Renal pelvis (tissue), 12 donors: ENCODE data around the gene OR1I1. TPM values are rescaled to one million over a fixed set of nuclear protein-coding genes. Genes with fewer than 3 reads are reported as not detected.
A peak's percentile ranks its signal among the peaks of the same experiment; 100 is the strongest.
"Not testable (repeated sequence)": the region's sequence is repeated elsewhere in the genome, so short reads cannot be mapped to it uniquely, and the experiment has no call there.

Experiments used
- DNase-seq: peaks from one replicate; pipeline ENCODE4 v3.0.0-alpha.2; 2013
- long read RNA-seq, 16 experiments: transcript quantifications; one replicate each; lab custom pipeline, GENCODE V29; 2026
- polyA plus RNA-seq, 3 donors: library from polyadenylated mRNA; unstranded; fragments of 120-200 nt; gene quantifications; one replicate each; pipeline ENCODE4 v1.2.1, GENCODE V29; 2013; ENCODE audit not compliant: insufficient read length in 3 of 3

The OR1I1 gene
- under 1 TPM; 0.03 to 0.09 (median 0.07) TPM for polyA plus RNA-seq
- long read RNA-seq, donor 1 = 0 reads
- long read RNA-seq, donor 2 = 0 reads
- long read RNA-seq, donor 3 = 0 reads
- long read RNA-seq, donor 4 = 0 reads
- long read RNA-seq, donor 5 = 0 reads
- long read RNA-seq, donor 6 = 0 reads
- long read RNA-seq, donor 7 = 0 reads
- long read RNA-seq, donor 8 = 0 reads
- long read RNA-seq, donor 9 = 0 reads
- long read RNA-seq, donor 10 = 0 reads
- long read RNA-seq, donor 11 = 0 reads
- long read RNA-seq, donor 12 = 0 reads
- long read RNA-seq, donor 13 = 0 reads
- long read RNA-seq, donor 14 = 0 reads
- long read RNA-seq, donor 15 = 0 reads
- long read RNA-seq, donor 16 = 0 reads

GRCh38 chr19:15081911-15082310, at the start of gene OR1I1:
OR1I1 (plus strand) TSS chr19:15082211; CDS start chr19:15087066, 4,855 bp downstream.
- no peak for DNase-seq

DNA sequence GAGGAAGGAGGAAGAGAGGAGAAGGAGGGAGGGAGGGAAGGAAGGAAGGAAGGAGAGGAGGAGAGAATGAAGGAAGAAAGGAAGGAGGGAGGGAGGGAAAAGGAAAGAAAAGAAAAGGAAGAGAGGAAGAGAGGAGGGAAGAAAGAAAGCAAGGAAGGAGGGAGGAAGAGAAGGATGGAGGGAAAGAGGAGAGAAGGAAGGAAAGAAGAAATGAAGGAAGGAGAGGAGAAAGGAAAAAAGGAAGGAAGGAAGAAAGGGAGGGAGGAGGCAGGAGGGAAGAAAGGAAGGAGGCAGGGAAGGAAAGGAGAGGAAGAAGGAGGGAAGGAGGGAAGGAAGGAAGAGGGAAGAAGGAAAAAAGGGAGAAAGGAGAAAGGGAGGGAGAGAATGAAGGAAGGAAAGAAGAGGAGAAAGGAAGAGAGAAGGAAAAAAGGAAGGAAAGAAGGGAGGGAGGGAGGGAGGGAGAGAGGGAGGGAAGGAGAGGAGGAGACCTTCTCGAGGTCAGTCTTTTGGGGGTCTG, 46.2 kb upstream of the OR1I1 start:
- no peak for DNase-seq

GRCh38 chr19:15037586-15037985, 44.4 kb upstream of the OR1I1 start:
- no peak for DNase-seq

DNA sequence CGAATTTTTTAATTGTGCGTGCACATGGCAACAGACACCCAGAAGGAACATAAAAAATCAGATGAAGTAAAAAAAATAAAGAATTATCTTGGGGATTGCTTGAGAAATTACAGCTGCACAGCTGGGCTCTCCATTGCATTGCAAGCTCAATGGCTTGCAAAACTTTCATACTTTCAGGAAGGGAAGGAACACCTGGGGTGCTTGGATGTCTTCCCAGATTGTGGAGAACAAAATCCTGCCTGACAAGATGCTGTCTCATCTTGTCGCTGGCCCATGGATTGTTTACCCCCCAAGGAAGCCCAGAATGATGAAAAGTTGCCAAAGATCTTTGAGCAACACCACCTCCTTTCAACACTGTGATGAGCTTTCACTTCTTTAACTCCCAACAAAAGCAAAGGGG, 43.7 kb upstream of the OR1I1 start:
- no peak for DNase-seq

- no peak for DNase-seq
Observed at GRCh38 chr19:15042003-15042402, 40.0 kb upstream of the OR1I1 start.

- no peak for DNase-seq
Observed at GRCh38 chr19:15042826-15043225, 39.2 kb upstream of the OR1I1 start.

GRCh38 chr19:15045506-15045905, 36.5 kb upstream of the OR1I1 start:
- no peak for DNase-seq

GRCh38 chr19:15047680-15048079, 34.3 kb upstream of the OR1I1 start:
- DNase-seq = no peak

- DNase-seq = no peak
Observed at GRCh38 chr19:15048128-15048527, 33.9 kb upstream of the OR1I1 start.

- no peak for DNase-seq
Observed at GRCh38 chr19:15048885-15049541, 33.0 kb upstream of the OR1I1 start, which contains the start of gene CASP14. CASP14 (plus strand) TSS chr19:15049480; CDS start chr19:15052252, 2,772 bp downstream.

- no peak for DNase-seq
Observed at GRCh38 chr19:15050639-15051038, 31.4 kb upstream of the OR1I1 start.

- DNase-seq = no peak
Observed at GRCh38 chr19:15062036-15062435, 20.0 kb upstream of the OR1I1 start.

DNA sequence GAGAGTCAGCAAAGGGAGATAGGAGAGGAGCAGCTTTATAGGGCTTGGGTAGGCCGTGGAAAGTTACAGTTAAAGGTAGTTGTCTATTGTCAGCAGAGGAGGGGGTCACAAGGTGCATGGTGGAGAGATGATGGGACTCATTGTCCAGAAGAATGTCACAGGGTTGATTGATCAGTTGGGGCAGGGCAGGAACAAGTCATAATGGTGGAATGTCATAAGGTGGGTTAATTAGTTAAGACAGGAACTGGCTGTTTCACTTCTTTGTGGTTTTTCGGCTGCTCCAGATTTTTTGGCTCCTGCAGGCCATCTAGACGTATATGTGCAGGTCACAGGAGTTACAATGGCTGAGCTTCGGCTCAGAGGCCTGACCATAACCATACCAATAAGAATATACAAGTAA, 11.6 kb upstream of the OR1I1 start:
- not testable (repeated sequence) for DNase-seq

DNA sequence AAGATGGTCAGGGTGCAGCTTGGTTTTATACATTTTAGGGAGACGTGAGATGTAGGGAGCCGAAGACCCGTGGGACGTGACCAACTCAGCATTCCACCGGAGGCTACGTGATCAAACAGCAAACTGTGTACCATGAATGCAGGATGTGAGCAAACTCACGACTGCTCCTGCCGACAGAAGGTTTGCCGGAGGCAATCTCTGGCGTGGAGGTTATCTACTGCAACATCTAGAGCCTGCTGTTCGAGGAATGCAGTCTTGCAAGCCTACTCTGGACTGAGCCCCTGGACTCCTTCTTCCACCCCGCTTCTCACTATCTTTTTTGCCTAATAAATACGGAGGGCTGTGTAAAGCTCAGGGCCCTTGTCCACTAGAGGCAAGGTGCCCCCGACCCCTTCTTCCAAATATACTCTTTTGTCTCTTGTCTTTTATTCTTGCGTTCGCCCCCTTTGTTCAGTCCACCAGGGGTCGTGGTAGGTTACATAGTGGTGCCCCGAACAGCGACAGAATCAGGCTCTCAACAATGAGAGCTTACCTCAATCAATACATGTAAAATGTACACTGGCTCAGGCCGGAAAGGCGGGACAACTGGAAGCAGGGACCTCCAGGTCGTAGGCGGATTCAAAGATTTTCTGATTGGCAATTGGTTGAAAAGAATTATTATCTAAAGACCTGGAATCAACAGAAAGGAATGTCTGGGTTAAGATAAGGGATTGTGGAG, 8.9 kb upstream of the OR1I1 start:
- DNase-seq = peak; percentile 17

DNA sequence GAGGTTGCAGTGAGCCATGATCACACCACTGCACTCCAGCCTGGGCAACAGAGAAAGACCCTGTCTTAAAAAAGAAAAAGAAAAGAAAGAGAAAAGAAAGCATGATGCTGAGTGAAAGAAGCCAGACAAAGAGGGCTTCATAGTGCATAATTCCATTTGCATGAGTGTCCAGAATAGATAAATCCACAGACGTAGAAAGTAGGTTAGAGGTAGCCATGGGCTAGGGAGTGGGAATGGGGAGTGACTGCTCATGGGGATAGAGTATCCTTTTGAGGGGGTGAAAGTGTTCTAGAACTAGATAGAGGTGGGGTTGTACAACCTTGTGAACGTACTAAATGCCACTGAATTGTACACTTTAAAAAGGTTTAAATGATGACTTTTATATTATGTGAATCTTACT, 7.6 kb upstream of the OR1I1 start:
- no peak for DNase-seq

GRCh38 chr19:15075806-15076205, 6.2 kb upstream of the OR1I1 start:
- DNase-seq = peak; percentile 1

- DNase-seq = peak; percentile 4
Observed at GRCh38 chr19:15080002-15080401, 2.0 kb upstream of the OR1I1 start.

- DNase-seq = no peak
Observed at GRCh38 chr19:15087182-15087581, 5.2 kb downstream of the OR1I1 start.

DNA sequence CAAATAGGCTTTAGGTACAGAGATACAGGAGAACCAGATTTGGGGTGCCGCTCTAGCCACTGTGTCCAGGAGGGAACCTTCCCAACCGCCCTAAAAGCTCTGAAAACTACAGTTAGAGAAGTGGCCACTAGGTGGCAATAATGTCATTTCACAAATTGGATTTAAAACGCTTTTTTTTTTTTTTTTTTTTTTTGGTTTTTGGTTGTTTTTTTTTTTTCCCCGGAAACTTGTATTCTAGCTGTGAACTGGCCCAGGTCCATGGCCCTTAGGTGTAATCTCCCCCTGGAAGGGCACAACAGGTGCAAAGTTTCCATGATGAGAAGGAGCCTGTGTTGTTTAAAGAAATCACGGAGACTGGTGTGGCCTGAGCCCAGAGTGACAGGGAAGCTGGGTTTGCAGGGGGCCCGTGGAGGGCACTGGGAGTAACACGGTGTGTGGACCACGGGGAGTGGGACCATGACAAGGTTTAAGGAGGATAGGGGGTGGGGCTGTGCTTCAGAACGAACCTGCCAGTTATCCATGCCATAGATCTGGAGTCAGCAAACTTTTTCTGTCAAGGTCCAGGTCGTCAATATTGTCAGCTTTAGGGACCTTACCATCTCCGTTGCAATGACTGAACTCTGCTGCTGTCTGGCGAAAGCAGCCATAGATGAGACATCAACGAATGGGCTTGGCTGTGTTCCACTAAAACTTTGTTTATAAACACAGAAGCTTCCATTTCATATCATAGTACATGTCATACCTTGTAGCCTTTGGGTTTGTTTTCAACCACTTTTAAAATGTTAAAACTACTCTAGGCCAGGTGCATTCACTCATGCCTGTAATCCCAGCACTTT, 10.1 kb downstream of the OR1I1 start:
- peak; percentile 83 for DNase-seq

DNA sequence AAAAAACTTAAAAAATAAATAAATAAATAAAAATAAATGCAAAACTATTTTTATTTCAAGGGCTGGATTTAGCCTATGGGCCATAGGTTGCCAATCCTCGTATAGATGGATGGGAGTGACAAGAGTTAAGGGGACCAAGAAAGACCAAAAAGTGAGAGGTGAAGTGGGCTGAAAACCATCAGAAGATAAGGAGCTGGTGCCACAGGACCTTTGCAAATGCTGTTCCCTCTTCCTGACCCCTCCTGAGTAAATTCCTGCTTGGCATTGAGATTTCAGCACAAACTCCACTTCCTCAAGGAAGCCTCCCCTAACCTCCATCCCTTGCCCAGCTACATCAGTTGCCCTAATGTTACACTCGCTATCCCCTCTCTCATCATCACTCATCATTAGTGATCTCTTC, 11.0 kb downstream of the OR1I1 start:
- no peak for DNase-seq

DNA sequence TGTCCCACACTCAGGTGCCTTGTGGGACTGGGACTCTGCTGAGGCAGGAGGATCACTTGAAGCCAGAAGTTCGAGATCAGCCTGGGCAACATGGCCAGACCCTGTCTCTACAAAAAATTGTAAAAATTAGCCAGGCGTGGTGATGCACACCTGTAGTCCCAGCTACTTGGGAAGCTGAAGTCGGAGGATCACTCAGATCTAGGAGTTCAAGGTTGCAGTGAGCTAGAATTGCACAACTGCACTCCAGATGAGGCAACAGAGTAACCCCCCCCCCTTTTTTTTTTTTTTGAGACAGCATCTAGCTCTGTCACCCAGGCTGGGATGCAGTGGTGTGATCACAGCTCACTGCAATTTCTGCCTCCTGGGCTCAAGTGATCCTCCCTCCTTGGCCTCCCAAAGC, 14.2 kb downstream of the OR1I1 start:
- DNase-seq = no peak

DNA sequence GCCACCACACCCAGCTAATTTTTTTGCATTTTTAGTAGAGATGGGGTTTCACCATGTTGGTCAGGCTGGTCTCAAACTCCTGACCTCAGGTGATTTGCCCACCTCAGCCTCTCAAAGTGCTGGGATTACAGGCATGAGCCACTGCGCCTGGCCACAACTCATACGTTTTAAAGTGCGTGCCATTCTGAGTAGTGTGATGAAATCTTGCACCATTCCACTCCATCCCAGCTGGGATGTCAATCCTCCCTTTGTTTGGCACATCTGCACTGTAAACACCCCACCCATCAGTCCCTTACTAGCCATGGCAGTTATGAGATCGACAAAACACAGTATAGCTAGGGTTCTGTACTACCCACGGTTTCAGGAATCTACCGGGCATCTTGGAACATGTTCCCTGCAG, 16.0 kb downstream of the OR1I1 start:
- not testable (repeated sequence) for DNase-seq
